ENCODE measurements around the gene COLEC11. TPM values are rescaled to one million over a fixed set of nuclear protein-coding genes. Genes with fewer than 3 reads are reported as not detected.

The COLEC11 gene
- total and polyA plus RNA-seq, 10 of the 15 experiments (the other 5 are each of a cell fraction or from before 2014, with no cell fraction given) = 0.08 to 0.74 (median 0.14) TPM; not detected in 4

DNA sequence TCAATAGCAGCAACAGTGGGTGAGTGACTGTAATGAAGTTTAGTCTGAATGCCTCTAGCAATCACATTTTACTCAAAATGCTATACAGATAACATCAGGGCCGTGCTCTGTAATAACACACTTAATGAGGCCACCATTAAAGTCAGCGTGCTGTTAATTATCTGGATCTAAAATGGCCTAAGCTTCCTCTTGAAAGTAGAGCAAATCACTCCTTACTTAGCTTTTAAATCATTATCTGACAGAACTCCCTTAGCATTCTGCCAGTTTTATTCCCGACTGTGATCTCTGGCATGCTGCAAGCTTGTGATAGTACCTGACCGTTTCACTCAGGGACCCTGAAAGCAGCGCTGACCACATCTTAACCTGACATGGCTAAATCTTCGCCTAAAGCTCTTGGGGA lies 10.8 kb upstream of the COLEC11 start:
- Histone ChIP-seq H3K9ac (ENCODE audit: control insufficient read depth, insufficient read depth, low read length) (no peak overlapping the region), H3K27me3 (replicated peaks in 1 of 2; ENCODE audit: control insufficient read depth in 2 of 2, insufficient read depth in 2 of 2, low read length in 1 of 2) (no peaks in the 10 kb centered on the region), H4K20me1 (ENCODE audit: control insufficient read depth, insufficient read depth) (peaks cover 9% of the 10 kb centered on the region), H3K36me3 (ENCODE audit: control insufficient read depth in 2 of 2, insufficient read depth in 2 of 2, low read length in 1 of 2) (peaks cover 21 to 46% of the 10 kb centered on the region in 2 experiments), H3K4me2 (ENCODE audit: control insufficient read depth, insufficient read depth) (no peak overlapping the region), H2AFZ (ENCODE audit: control insufficient read depth, low read depth, low read length) (no peak overlapping the region), H3K27ac (ENCODE audit: control insufficient read depth, insufficient read depth) (no peak overlapping the region), H3K4me1 (ENCODE audit: control insufficient read depth, insufficient read depth, low read length) (peaks cover 3% of the 10 kb centered on the region; the same call in 1 of the 2 replicates), H3K4me3 (no peak overlapping the region), H3K79me2 (ENCODE audit: control insufficient read depth, insufficient read depth, low read length) (peaks cover 22% of the 10 kb centered on the region), H3K9me3 (replicated peaks; ENCODE audit: control insufficient read depth, insufficient read depth, low read length) (no peaks in the 10 kb centered on the region)
- no TSS peak for BruUV-seq (replicated peaks)
- ChIA-PET SMC1A (ENCODE audit: uncharacterized antibody, unreplicated experiment) (interaction anchor here (0.7 to 1.4 kb wide), 4 partner anchors 12 to 68 kb away, joined by 3 to 4 read pairs (median 3); no protein-coding TSS in a partner anchor), POLR2A (interaction anchor here (1.2 kb wide), 1 partner anchor 25 kb away, joined by 3 read pairs; no protein-coding TSS in a partner anchor), CTCF (interaction anchor here (1.2 kb wide), 1 partner anchor 44 kb away, joined by 4 read pairs; no protein-coding TSS in a partner anchor), RAD21 (ENCODE audit: unreplicated experiment) (interaction anchor here (1.3 kb wide), 1 partner anchor 40 kb away, joined by 4 read pairs; no protein-coding TSS in a partner anchor)
- in situ Hi-C loops (cut with MboI) (no loop called here), intact Hi-C loops (cut with micrococcal nuclease; ENCODE audit: unreplicated experiment) (no loop called here)
- FAIRE-seq (no peak), DNase-seq (ENCODE audit: low read depth, low spot score) (no peak), ATAC-seq (no peak)
- TF ChIP-seq SMAD1 (IDR thresholded peaks at IDR 0.05; ENCODE audit: low read depth, partially characterized antibody) (no peak), POLR2AphosphoS5 (IDR thresholded peaks at IDR 0.05; ENCODE audit: low read length) (0 out of 2 replicates have a peak, but pooled peaks have one; percentile 25), RUNX3 (IDR thresholded peaks at IDR 0.05; ENCODE audit: low read length) (peak; percentile 10; the same call in 1 of the 2 replicates)
- WGBS (ENCODE audit: insufficient coverage, insufficient replicate concordance, low lambda C conversion rate, missing lambda C conversion rate) = 98% methylated on average over 6 of the region's 6 CpGs

DNA sequence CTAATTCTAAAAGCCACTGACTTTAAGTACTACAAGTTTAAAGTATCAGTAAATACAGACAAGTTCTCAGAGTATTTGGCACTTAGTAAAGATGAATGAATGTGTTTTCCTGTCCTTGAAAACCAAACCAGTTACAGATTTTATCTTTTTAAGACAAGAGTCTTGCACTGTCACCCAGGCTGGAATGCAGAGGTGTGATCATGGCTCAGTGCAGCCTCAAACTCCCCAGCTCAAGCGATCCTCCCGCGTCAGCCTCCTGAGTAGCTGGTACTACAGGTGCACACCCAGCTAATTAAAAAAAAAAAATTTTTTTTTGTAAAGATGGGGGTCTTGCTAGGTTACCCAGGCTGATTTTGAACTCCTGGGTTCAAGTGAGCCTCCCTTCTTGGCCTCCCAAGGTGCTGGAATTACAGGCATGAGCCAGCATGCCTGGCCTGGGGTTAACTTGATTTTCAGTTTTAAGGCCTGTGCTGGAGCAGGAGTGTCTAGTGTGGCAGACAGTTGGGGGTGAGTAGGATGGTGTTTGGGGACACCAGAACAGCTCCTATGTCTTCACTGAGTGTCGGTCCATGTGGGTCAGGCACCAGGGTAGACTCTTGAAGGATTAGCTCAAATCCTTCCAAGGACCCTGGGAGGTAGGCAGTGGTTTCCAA lies 10.2 kb upstream of the COLEC11 start:
- FAIRE-seq (no peak), ATAC-seq (no peak), DNase-seq (ENCODE audit: low read depth, low spot score) (no peak)
- Histone ChIP-seq H3K27me3 (replicated peaks in 1 of 2; ENCODE audit: control insufficient read depth in 2 of 2, insufficient read depth in 2 of 2, low read length in 1 of 2) (no peaks in the 10 kb centered on the region), H3K4me2 (ENCODE audit: control insufficient read depth, insufficient read depth) (no peak overlapping the region), H3K36me3 (ENCODE audit: control insufficient read depth in 2 of 2, insufficient read depth in 2 of 2, low read length in 1 of 2) (peaks cover 19 to 44% of the 10 kb centered on the region in 2 experiments), H3K4me3 (no peak overlapping the region), H3K79me2 (ENCODE audit: control insufficient read depth, insufficient read depth, low read length) (peaks cover 15% of the 10 kb centered on the region), H3K9me3 (replicated peaks; ENCODE audit: control insufficient read depth, insufficient read depth, low read length) (no peaks in the 10 kb centered on the region), H2AFZ (ENCODE audit: control insufficient read depth, low read depth, low read length) (no peak overlapping the region), H3K9ac (ENCODE audit: control insufficient read depth, insufficient read depth, low read length) (no peak overlapping the region), H3K27ac (ENCODE audit: control insufficient read depth, insufficient read depth) (no peak overlapping the region), H3K4me1 (ENCODE audit: control insufficient read depth, insufficient read depth, low read length) (no peaks in the 10 kb centered on the region; the same call in 1 of the 2 replicates), H4K20me1 (ENCODE audit: control insufficient read depth, insufficient read depth) (peaks cover 5% of the 10 kb centered on the region; the same call in 1 of the 2 replicates)
- 83% methylated on average over 4 of the region's 4 CpGs for WGBS (ENCODE audit: insufficient coverage, insufficient replicate concordance, low lambda C conversion rate, missing lambda C conversion rate)
- no TSS peak for BruUV-seq (replicated peaks)
- ChIA-PET CTCF (interaction anchor here (0.6 to 0.9 kb wide), 2 partner anchors 21 to 161 kb away, joined by 3 read pairs; no protein-coding TSS in a partner anchor), POLR2A (interaction anchor here (0.5 to 1.2 kb wide), 2 partner anchors 25 to 348 kb away, joined by 3 read pairs; no protein-coding TSS in a partner anchor), SMC1A (ENCODE audit: uncharacterized antibody, unreplicated experiment) (interaction anchor here (0.7 to 1.4 kb wide), 3 partner anchors 11 to 40 kb away, joined by 3 to 4 read pairs (median 3); no protein-coding TSS in a partner anchor), RAD21 (ENCODE audit: unreplicated experiment) (interaction anchor here (1.3 kb wide), 1 partner anchor 39 kb away, joined by 4 read pairs; no protein-coding TSS in a partner anchor)
- intact Hi-C loops (cut with micrococcal nuclease; ENCODE audit: unreplicated experiment) (no loop called here), in situ Hi-C loops (cut with MboI) (no loop called here)
- TF ChIP-seq FOXM1 (IDR thresholded peaks at IDR 0.05; ENCODE audit: low read depth, low read length) = no peak
- TF ChIP-seq EZH2 (IDR thresholded peaks at IDR 0.05; ENCODE audit: borderline replicate concordance, control insufficient read depth, low read depth, low read length) = no peak
- no peak for TF ChIP-seq RCOR1 (conservative IDR thresholded peaks at IDR 0.05; ENCODE audit: low read depth, low read length)
- no peak for TF ChIP-seq KDM1A (IDR thresholded peaks at IDR 0.05; ENCODE audit: borderline replicate concordance)
- TF ChIP-seq, protein P1, sequence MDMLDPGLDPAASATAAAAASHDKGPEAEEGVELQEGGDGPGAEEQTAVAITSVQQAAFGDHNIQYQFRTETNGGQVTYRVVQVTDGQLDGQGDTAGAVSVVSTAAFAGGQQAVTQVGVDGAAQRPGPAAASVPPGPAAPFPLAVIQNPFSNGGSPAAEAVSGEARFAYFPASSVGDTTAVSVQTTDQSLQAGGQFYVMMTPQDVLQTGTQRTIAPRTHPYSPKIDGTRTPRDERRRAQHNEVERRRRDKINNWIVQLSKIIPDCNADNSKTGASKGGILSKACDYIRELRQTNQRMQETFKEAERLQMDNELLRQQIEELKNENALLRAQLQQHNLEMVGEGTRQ (IDR thresholded peaks at IDR 0.05; ENCODE audit: borderline replicate concordance, low read depth, low read length) = no peak
- TF ChIP-seq SP1 (IDR thresholded peaks at IDR 0.05; ENCODE audit: low read depth, low read length) = no peak
- TF ChIP-seq, protein P2, sequence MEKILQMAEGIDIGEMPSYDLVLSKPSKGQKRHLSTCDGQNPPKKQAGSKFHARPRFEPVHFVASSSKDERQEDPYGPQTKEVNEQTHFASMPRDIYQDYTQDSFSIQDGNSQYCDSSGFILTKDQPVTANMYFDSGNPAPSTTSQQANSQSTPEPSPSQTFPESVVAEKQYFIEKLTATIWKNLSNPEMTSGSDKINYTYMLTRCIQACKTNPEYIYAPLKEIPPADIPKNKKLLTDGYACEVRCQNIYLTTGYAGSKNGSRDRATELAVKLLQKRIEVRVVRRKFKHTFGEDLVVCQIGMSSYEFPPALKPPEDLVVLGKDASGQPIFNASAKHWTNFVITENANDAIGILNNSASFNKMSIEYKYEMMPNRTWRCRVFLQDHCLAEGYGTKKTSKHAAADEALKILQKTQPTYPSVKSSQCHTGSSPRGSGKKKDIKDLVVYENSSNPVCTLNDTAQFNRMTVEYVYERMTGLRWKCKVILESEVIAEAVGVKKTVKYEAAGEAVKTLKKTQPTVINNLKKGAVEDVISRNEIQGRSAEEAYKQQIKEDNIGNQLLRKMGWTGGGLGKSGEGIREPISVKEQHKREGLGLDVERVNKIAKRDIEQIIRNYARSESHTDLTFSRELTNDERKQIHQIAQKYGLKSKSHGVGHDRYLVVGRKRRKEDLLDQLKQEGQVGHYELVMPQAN (conservative IDR thresholded peaks at IDR 0.05) = no peak
- no peak for TF ChIP-seq BACH1 (IDR thresholded peaks at IDR 0.05; ENCODE audit: borderline replicate concordance)
- no peak for TF ChIP-seq SMAD1 (IDR thresholded peaks at IDR 0.05; ENCODE audit: low read depth, partially characterized antibody)
- TF ChIP-seq MYB (IDR thresholded peaks at IDR 0.05; ENCODE audit: borderline replicate concordance, low read depth, low read length) = no peak
- TF ChIP-seq ZNF622 (IDR thresholded peaks at IDR 0.05) = no peak
- no peak for TF ChIP-seq GATAD2B (conservative IDR thresholded peaks at IDR 0.05; ENCODE audit: low read depth)

Measured in GM12878 (cell line).